ENCODE results near the gene TSPAN33. TPM values are rescaled to one million over a fixed set of nuclear protein-coding genes. Genes with fewer than 3 reads are reported as not detected.

The TSPAN33 gene
- total and polyA plus RNA-seq, 9 of the 15 experiments (the other 6 are each of a cell fraction or from before 2014, with no cell fraction given) = 0.03 to 1.5 (median 0.23) TPM; not detected in 2

GRCh38 chr7:129150199-129150996 lies 5.9 kb downstream of the TSPAN33 start (continued):
- TF ChIP-seq, protein P1, sequence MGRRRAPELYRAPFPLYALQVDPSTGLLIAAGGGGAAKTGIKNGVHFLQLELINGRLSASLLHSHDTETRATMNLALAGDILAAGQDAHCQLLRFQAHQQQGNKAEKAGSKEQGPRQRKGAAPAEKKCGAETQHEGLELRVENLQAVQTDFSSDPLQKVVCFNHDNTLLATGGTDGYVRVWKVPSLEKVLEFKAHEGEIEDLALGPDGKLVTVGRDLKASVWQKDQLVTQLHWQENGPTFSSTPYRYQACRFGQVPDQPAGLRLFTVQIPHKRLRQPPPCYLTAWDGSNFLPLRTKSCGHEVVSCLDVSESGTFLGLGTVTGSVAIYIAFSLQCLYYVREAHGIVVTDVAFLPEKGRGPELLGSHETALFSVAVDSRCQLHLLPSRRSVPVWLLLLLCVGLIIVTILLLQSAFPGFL (CRISPR knock-in tag; IDR thresholded peaks at IDR 0.05) = 0 out of 2 replicates have a peak, but pooled peaks have one; percentile 26
- TF ChIP-seq USF2 (CRISPR knock-in tag; IDR thresholded peaks at IDR 0.05) = no peak
- no peak for TF ChIP-seq E2F8 (IDR thresholded peaks at IDR 0.05; ENCODE audit: low read depth, partially characterized antibody)
- TF ChIP-seq, protein P2, sequence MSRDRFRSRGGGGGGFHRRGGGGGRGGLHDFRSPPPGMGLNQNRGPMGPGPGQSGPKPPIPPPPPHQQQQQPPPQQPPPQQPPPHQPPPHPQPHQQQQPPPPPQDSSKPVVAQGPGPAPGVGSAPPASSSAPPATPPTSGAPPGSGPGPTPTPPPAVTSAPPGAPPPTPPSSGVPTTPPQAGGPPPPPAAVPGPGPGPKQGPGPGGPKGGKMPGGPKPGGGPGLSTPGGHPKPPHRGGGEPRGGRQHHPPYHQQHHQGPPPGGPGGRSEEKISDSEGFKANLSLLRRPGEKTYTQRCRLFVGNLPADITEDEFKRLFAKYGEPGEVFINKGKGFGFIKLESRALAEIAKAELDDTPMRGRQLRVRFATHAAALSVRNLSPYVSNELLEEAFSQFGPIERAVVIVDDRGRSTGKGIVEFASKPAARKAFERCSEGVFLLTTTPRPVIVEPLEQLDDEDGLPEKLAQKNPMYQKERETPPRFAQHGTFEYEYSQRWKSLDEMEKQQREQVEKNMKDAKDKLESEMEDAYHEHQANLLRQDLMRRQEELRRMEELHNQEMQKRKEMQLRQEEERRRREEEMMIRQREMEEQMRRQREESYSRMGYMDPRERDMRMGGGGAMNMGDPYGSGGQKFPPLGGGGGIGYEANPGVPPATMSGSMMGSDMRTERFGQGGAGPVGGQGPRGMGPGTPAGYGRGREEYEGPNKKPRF (IDR thresholded peaks at IDR 0.05; ENCODE audit: low read depth, low read length) = no peak
- TF ChIP-seq PCBP2 (IDR thresholded peaks at IDR 0.05; ENCODE audit: low read depth, low read length, poor library complexity, severe bottlenecking) = no peak
- TF ChIP-seq TBP (optimal IDR thresholded peaks at IDR 0.05; ENCODE audit: low read depth, low read length) = no peak
- TF ChIP-seq SMAD2 (IDR thresholded peaks at IDR 0.05; ENCODE audit: low read depth, low read length) = no peak
- TF ChIP-seq FOS (IDR thresholded peaks at IDR 0.05; ENCODE audit: extremely low read depth, insufficient read length) = no peak
- peak; percentile 92 for TF ChIP-seq HBP1 (CRISPR knock-in tag; IDR thresholded peaks at IDR 0.05)
- TF ChIP-seq, protein P3, sequence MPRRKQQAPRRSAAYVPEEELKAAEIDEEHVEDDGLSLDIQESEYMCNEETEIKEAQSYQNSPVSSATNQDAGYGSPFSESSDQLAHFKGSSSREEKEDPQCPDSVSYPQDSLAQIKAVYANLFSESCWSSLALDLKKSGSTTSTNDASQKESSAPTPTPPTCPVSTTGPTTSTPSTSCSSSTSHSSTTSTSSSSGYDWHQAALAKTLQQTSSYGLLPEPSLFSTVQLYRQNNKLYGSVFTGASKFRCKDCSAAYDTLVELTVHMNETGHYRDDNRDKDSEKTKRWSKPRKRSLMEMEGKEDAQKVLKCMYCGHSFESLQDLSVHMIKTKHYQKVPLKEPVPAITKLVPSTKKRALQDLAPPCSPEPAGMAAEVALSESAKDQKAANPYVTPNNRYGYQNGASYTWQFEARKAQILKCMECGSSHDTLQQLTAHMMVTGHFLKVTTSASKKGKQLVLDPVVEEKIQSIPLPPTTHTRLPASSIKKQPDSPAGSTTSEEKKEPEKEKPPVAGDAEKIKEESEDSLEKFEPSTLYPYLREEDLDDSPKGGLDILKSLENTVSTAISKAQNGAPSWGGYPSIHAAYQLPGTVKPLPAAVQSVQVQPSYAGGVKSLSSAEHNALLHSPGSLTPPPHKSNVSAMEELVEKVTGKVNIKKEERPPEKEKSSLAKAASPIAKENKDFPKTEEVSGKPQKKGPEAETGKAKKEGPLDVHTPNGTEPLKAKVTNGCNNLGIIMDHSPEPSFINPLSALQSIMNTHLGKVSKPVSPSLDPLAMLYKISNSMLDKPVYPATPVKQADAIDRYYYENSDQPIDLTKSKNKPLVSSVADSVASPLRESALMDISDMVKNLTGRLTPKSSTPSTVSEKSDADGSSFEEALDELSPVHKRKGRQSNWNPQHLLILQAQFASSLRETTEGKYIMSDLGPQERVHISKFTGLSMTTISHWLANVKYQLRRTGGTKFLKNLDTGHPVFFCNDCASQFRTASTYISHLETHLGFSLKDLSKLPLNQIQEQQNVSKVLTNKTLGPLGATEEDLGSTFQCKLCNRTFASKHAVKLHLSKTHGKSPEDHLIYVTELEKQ (CRISPR knock-in tag; IDR thresholded peaks at IDR 0.05) = no peak
- TF ChIP-seq RBM22 (IDR thresholded peaks at IDR 0.05; ENCODE audit: low read depth, low read length, poor library complexity, severe bottlenecking) = no peak
- no peak for TF ChIP-seq ARID2 (IDR thresholded peaks at IDR 0.05)
- peak; percentile 93 for TF ChIP-seq DPF2 (IDR thresholded peaks at IDR 0.05)
- no peak for TF ChIP-seq ARHGAP35 (IDR thresholded peaks at IDR 0.05; ENCODE audit: partially characterized antibody)

All from K562 (cell line).